Left lung (tissue), 10 donors: ENCODE measurements around the gene C1orf122. TPM values are rescaled to one million over a fixed set of nuclear protein-coding genes. Genes with fewer than 3 reads are reported as not detected.

ENCODE experiments used
- ATAC-seq: fragments of 200-7000 bp; cut with Tn5 transposase; one replicate; pipeline ENCODE4 v1.9.1; 2020; ENCODE audit warnings: moderate library complexity
- DNase-seq, 4 donors: peaks; one replicate each; pipeline ENCODE4 v3.0.0-alpha.2; 2013 to 2020
- H3K27ac ChIP-seq, 2 donors: fragments of 200-600 bp; sonication (generic) in 1 of 2; one replicate each; pipeline versions ENCODE4 v1.5.0 to v1.8.0; 2020 to 2021
- H3K27me3 ChIP-seq, 2 donors: fragments of 200-600 bp; sonication (generic) in 1 of 2; one replicate each; pipeline versions ENCODE4 v1.5.0 to v1.8.0; 2020 to 2021
- H3K36me3 ChIP-seq, 2 donors: fragments of 200-600 bp; sonication (generic) in 1 of 2; one replicate each; pipeline versions ENCODE4 v1.5.0 to v1.8.0; 2020 to 2021
- H3K4me1 ChIP-seq, 2 donors: fragments of 200-600 bp; one replicate each; pipeline ENCODE4 v1.8.0; 2021
- H3K4me3 ChIP-seq, 2 donors: fragments of 200-600 bp; sonication (generic) in 1 of 2; one replicate each; pipeline versions ENCODE4 v1.5.0 to v1.8.0; 2020 to 2021; ENCODE audit warnings: mild to moderate bottlenecking in 1 of 2
- H3K9me3 ChIP-seq, 2 donors: fragments of 200-600 bp; sonication (generic) in 1 of 2; one replicate each; pipeline versions ENCODE4 v1.5.0 to v1.8.0; 2020 to 2021
- CTCF ChIP-seq, 2 donors: fragments of 200-600 bp; sonication (generic) in 1 of 2; IDR thresholded peaks; one replicate each; pipeline versions ENCODE4 v1.5.0 to v1.8.0; 2021; ENCODE audit warnings: antibody characterized with exemption in 2 of 2
- intact Hi-C, 2 donors: fragments of 100-400 bp; cut with DNase I; formaldehyde crosslinking; loops; one replicate each; pipeline versions ENCODE4 v1.11.2 to v1.14.2; 2022
- polyA plus RNA-seq, 6 donors: library from polyadenylated mRNA; unstranded; fragments of 120-200 nt; gene quantifications; one replicate each; pipeline ENCODE4 v1.2.1, GENCODE V29; 2013; ENCODE audit not compliant: insufficient read length in 6 of 6
- total RNA-seq, 2 donors: library from RNA; stranded (reverse); fragmentation: NEBNext Ultra II Directional; extraction: Animal tissue kit (Norgen Biotek cat#: 25700); gene quantifications; one replicate each; pipeline ENCODE4 v1.2.1, GENCODE V29; 2021
- donor health status: DM: no; HTN: yes; CAD: no.
- donor health status: DM: no; HTN: no; CAD: no.

Gene C1orf122
- total and polyA plus RNA-seq, 8 donors, result 18.6 to 54.3 (median 27.9) TPM

GRCh38 chr1:37795340-37796125, 12.1 kb upstream of the C1orf122 start:
- Histone ChIP-seq H3K9me3 (no peaks in the 10 kb centered on the region), H3K27me3 (peaks cover 0 to 54% of the 10 kb centered on the region in 2 donors), H3K36me3 (peaks cover 0 to 17% of the 10 kb centered on the region in 2 donors), H3K4me3 (peak overlapping the region in 1 of 2 donors; percentile 48), H3K4me1 (peaks cover 8 to 17% of the 10 kb centered on the region in 2 donors), H3K27ac (no peak overlapping the region)
- DNase-seq, result peak; percentile 57 to 86 (median 64)
- peak; percentile 79 for ATAC-seq
- intact Hi-C loops, result no loop called here
- no peak for TF ChIP-seq CTCF (IDR thresholded peaks at IDR 0.05)

- no peak overlapping the region for H3K4me3 ChIP-seq
- TF ChIP-seq CTCF (IDR thresholded peaks at IDR 0.05), result no peak
- no peak overlapping the region for H3K27ac ChIP-seq
- H3K4me1 ChIP-seq, result peaks cover 8 to 17% of the 10 kb centered on the region in 2 donors
- ATAC-seq (no peak), DNase-seq (no peak)
- peaks cover 0 to 30% of the 10 kb centered on the region in 2 donors for H3K27me3 ChIP-seq
- peaks cover 0 to 40% of the 10 kb centered on the region in 2 donors for H3K36me3 ChIP-seq
- no peaks in the 10 kb centered on the region for H3K9me3 ChIP-seq
- intact Hi-C loops, result no loop called here
Measured at GRCh38 chr1:37797750-37798345, 9.7 kb upstream of the C1orf122 start.

- TF ChIP-seq CTCF (IDR thresholded peaks at IDR 0.05), result no peak
- no peak overlapping the region for H3K27ac ChIP-seq
- no peak for ATAC-seq
Measured at GRCh38 chr1:37802439-37802838, 5.2 kb upstream of the C1orf122 start.

GRCh38 chr1:37807220-37807554, 403 bp upstream of the C1orf122 start:
- intact Hi-C loops, result no loop called here
- Histone ChIP-seq H3K27me3 (no peaks in the 10 kb centered on the region), H3K9me3 (no peaks in the 10 kb centered on the region), H3K36me3 (peaks cover 0 to 55% of the 10 kb centered on the region in 2 donors), H3K4me1 (peaks cover 14 to 52% of the 10 kb centered on the region in 2 donors), H3K4me3 (peak overlapping the region; percentile 81 to 89), H3K27ac (peak overlapping the region; percentile 89 to 94)
- no peak for TF ChIP-seq CTCF (IDR thresholded peaks at IDR 0.05)
- ATAC-seq, result no peak
- no peak for DNase-seq

More at GRCh38 chr1:37802439-37802838, 5.2 kb upstream of the C1orf122 start:
- H3K4me1 ChIP-seq, result peaks cover 7 to 16% of the 10 kb centered on the region in 2 donors
- no peaks in the 10 kb centered on the region for H3K9me3 ChIP-seq
- H3K4me3 ChIP-seq, result no peak overlapping the region
- peaks cover 0 to 82% of the 10 kb centered on the region in 2 donors for H3K36me3 ChIP-seq
- H3K27me3 ChIP-seq, result no peaks in the 10 kb centered on the region
- intact Hi-C loops, result no loop called here
- no peak for DNase-seq
